H1 (cell line): ENCODE data around the gene EFCAB8. TPM values are rescaled to one million over a fixed set of nuclear protein-coding genes. Genes with fewer than 3 reads are reported as not detected.

Source experiments
- CTCF ChIA-PET: fragments of 300-600 bp; sonication (Branson Sonifier 250); formaldehyde crosslinking; loops from one replicate; lab custom pipeline; 2021; ENCODE audit not compliant: partially characterized antibody; lab: Charles Lee
- POLR2A ChIA-PET: fragments of 300-600 bp; sonication (Branson Sonifier 250); formaldehyde crosslinking; loops from one replicate; lab custom pipeline; 2021; ENCODE audit warnings: inconsistent platforms; ENCODE audit not compliant: partially characterized antibody; lab: Charles Lee
- DNase-seq, 2 experiments: peaks; one replicate each; pipeline versions ENCODE4 v3.0.0 to v3.0.0-alpha.2; 2010 to 2022; ENCODE audit warnings: low spot score in 2 of 2, low read depth in 1 of 2, mixed read lengths in 1 of 2
- FAIRE-seq: peaks from 2 replicates; lab custom pipeline; 2011; peaks lifted over from hg19 to GRCh38; lab: Jason Lieb, UNC
- H2AFZ ChIP-seq: 2 replicates; pipeline ENCODE4 v1.8.1; 2012; ENCODE audit warnings: low read length, inconsistent platforms
- H2AK5ac ChIP-seq: 2 replicates; pipeline ENCODE4 v1.6.1; 2013; ENCODE audit warnings: low read depth, low read length
- H2BK120ac ChIP-seq: replicated peaks from 2 replicates; pipeline ENCODE3; 2013; ENCODE audit warnings: low read depth, low read length, inconsistent platforms
- H2BK12ac ChIP-seq: 2 replicates; pipeline ENCODE4 v1.6.1; 2013; ENCODE audit warnings: low read depth, low read length
- H2BK15ac ChIP-seq: 2 replicates; pipeline ENCODE4 v1.6.1; 2013; ENCODE audit warnings: low read length
- H2BK20ac ChIP-seq: 2 replicates; pipeline ENCODE4 v1.6.1; 2013; ENCODE audit warnings: low read length
- H2BK5ac ChIP-seq: 2 replicates; pipeline ENCODE4 v1.6.1; 2013; ENCODE audit warnings: low read depth, low read length
- H3K14ac ChIP-seq: 2 replicates; pipeline ENCODE4 v1.6.1; 2013; ENCODE audit warnings: inconsistent platforms; ENCODE audit not compliant: insufficient read length
- H3K18ac ChIP-seq: 2 replicates; pipeline ENCODE4 v1.6.1; 2013; ENCODE audit warnings: low read length; ENCODE audit errors: extremely low read depth
- H3K23ac ChIP-seq: 2 replicates; pipeline ENCODE4 v1.6.1; 2013; ENCODE audit warnings: inconsistent platforms; ENCODE audit not compliant: insufficient read length
- H3K23me2 ChIP-seq: 2 replicates; pipeline ENCODE4 v1.6.1; 2013; ENCODE audit warnings: low read depth, low read length
- H3K27ac ChIP-seq: 2 replicates; pipeline ENCODE4 v1.6.1; 2011; ENCODE audit warnings: low read depth, low read length, inconsistent platforms
- H3K27me3 ChIP-seq, 4 experiments: replicated peaks in 1 of 4; 1 replicate in 1 of 4; 2 replicates in 3 of 4; pipeline versions ENCODE4 v1.6.1 to v1.8.1; 2011 to 2013; ENCODE audit warnings: low read length in 3 of 4, mild to moderate bottlenecking in 3 of 4, inconsistent platforms in 2 of 4, mixed read lengths in 2 of 4, moderate library complexity in 1 of 4; ENCODE audit not compliant: control insufficient read depth in 3 of 4, insufficient read depth in 3 of 4; ENCODE audit errors: extremely low read depth in 1 of 4
- H3K36me3 ChIP-seq, 4 experiments: 2 replicates each; pipeline versions ENCODE4 v1.6.1 to v1.8.1; 2011 to 2013; ENCODE audit warnings: mild to moderate bottlenecking in 4 of 4, low read length in 3 of 4, moderate library complexity in 2 of 4, control low read depth in 1 of 4, inconsistent platforms in 1 of 4; ENCODE audit not compliant: insufficient read depth in 4 of 4, control insufficient read depth in 2 of 4
- H3K4ac ChIP-seq: replicated peaks from 2 replicates; pipeline ENCODE3; 2013; ENCODE audit warnings: low read length, low read depth, mixed read lengths, inconsistent platforms; ENCODE audit not compliant: insufficient read length
- H3K4me1 ChIP-seq, 4 experiments: replicated peaks in 1 of 4; 1 replicate in 1 of 4; 2 replicates in 3 of 4; pipeline versions ENCODE4 v1.6.1 to v1.8.1; 2011 to 2013; ENCODE audit warnings: low read length in 3 of 4, inconsistent platforms in 2 of 4, mixed read lengths in 1 of 4; ENCODE audit not compliant: insufficient read depth in 4 of 4, control insufficient read depth in 3 of 4
- H3K4me2 ChIP-seq, 2 experiments: 2 replicates each; pipeline versions ENCODE4 v1.6.1 to v1.8.1; 2011 to 2013; ENCODE audit warnings: low read depth in 2 of 2, low read length in 2 of 2, control low read depth in 1 of 2, inconsistent platforms in 1 of 2, mild to moderate bottlenecking in 1 of 2; ENCODE audit not compliant: insufficient read depth in 1 of 2
- H3K4me3 ChIP-seq, 4 experiments: fragments of 200-600, 300-600 bp in 1 of 4; sonication (generic), shearing (Covaris generic), sonication (Bioruptor Twin) in 1 of 4; 2 replicates each; pipeline versions ENCODE4 v1.5.1 to v1.8.1; 2011 to 2016; ENCODE audit warnings: low read length in 4 of 4, low read depth in 3 of 4, control low read depth in 2 of 4, inconsistent platforms in 2 of 4, mild to moderate bottlenecking in 2 of 4, mixed read lengths in 1 of 4, moderate library complexity in 1 of 4; ENCODE audit not compliant: insufficient read depth in 2 of 4; ENCODE audit errors: extremely low read depth in 1 of 4
- H3K56ac ChIP-seq: replicated peaks from 2 replicates; pipeline ENCODE3; 2013; ENCODE audit warnings: low read depth, mild to moderate bottlenecking, mixed read lengths, low read length, inconsistent platforms; ENCODE audit not compliant: insufficient read length
- H3K79me1 ChIP-seq: 2 replicates; pipeline ENCODE4 v1.6.1; 2013; ENCODE audit warnings: low read depth, low read length, control low read depth
- H3K79me2 ChIP-seq, 2 experiments: 2 replicates each; pipeline versions ENCODE4 v1.6.1 to v1.8.1; 2012 to 2013; ENCODE audit warnings: low read length in 2 of 2, mild to moderate bottlenecking in 2 of 2, inconsistent platforms in 1 of 2; ENCODE audit not compliant: insufficient read depth in 2 of 2, control insufficient read depth in 1 of 2
- H3K9ac ChIP-seq, 4 experiments: replicated peaks in 1 of 4; 1 replicate in 1 of 4; 2 replicates in 3 of 4; pipeline versions ENCODE4 v1.6.1 to v1.8.1; 2011 to 2013; ENCODE audit warnings: low read depth in 3 of 4, low read length in 3 of 4, control low read depth in 2 of 4, mild to moderate bottlenecking in 2 of 4, moderate library complexity in 2 of 4, inconsistent platforms in 1 of 4; ENCODE audit errors: extremely low read depth in 1 of 4
- H3K9me3 ChIP-seq, 2 experiments: 2 replicates each; pipeline versions ENCODE4 v1.6.1 to v1.8.1; 2012 to 2013; ENCODE audit warnings: mild to moderate bottlenecking in 2 of 2, moderate library complexity in 2 of 2, control low read depth in 1 of 2, inconsistent platforms in 1 of 2, low read depth in 1 of 2, low read length in 1 of 2, mixed read lengths in 1 of 2; ENCODE audit not compliant: insufficient read depth in 2 of 2
- H4K20me1 ChIP-seq, 2 experiments: replicated peaks in 1 of 2; 2 replicates each; pipeline versions ENCODE3 to v1.8.1; 2011 to 2013; ENCODE audit warnings: inconsistent platforms in 2 of 2, low read length in 2 of 2, mild to moderate bottlenecking in 1 of 2; ENCODE audit not compliant: insufficient read depth in 2 of 2, control insufficient read depth in 1 of 2
- H4K5ac ChIP-seq: 2 replicates; pipeline ENCODE4 v1.6.1; 2013; ENCODE audit warnings: low read length, low read depth, mixed read lengths, inconsistent platforms; ENCODE audit not compliant: insufficient read length
- H4K8ac ChIP-seq: 2 replicates; pipeline ENCODE4 v1.8.0; 2013; ENCODE audit warnings: mild to moderate bottlenecking, moderate library complexity, low read length, inconsistent platforms; ENCODE audit not compliant: insufficient read depth; ENCODE audit errors: extremely low read depth
- H4K91ac ChIP-seq: replicated peaks from 2 replicates; pipeline ENCODE3; 2013; ENCODE audit warnings: low read length, mixed read lengths, inconsistent platforms; ENCODE audit not compliant: insufficient read length
- BACH1 ChIP-seq: IDR thresholded peaks from 2 replicates; pipeline ENCODE4 v1.6.1; 2012; ENCODE audit warnings: low read length, improper control_type of control experiment
- SIRT6 ChIP-seq: IDR thresholded peaks from one replicate; pipeline ENCODE4 v1.7.1; 2012; ENCODE audit warnings: low read length, inconsistent platforms
- WGBS, 2 experiments: shearing (Covaris generic) in 1 of 2; methylation state at CpG; one replicate each; pipeline versions ENCODE4 v1.1.6 to v1.1.7; 2013 to 2015; ENCODE audit warnings: low lambda C conversion rate in 2 of 2, mixed read lengths in 2 of 2, inconsistent platforms in 1 of 2, low coverage in 1 of 2, missing lambda C conversion rate in 1 of 2; ENCODE audit not compliant: insufficient replicate concordance in 2 of 2, insufficient coverage in 1 of 2, insufficient read length in 1 of 2; ENCODE audit errors: extremely low coverage in 1 of 2, missing lambda C conversion rate in 1 of 2; 5-methylcytosine and 5-hydroxymethylcytosine counted together
- polyA plus RNA-seq, 7 experiments: library from polyadenylated mRNA; depleted of rRNA in 3 of 7; stranded (reverse) in 5 of 7; unstranded in 2 of 7; fragments of >200 nt in 5 of 7; fragments of 200-250 nt in 2 of 7; gene quantifications; 1 replicate in 5 of 7; 2 replicates in 1 of 7; 4 replicates in 1 of 7; pipeline versions ENCODE4 v1.2.1 to v1.2.3, GENCODE V29; 2011 to 2013; ENCODE audit warnings: missing spikeins in 2 of 7, mixed read lengths in 2 of 7
- total RNA-seq: library from RNA; stranded (reverse); fragmentation: NEBNext Ultra II Directional; extraction: Animal tissue kit (Norgen Biotek cat#: 25700); gene quantifications from 2 replicates; pipeline ENCODE4 v1.2.1, GENCODE V29; 2021

Gene EFCAB8
- total and polyA plus RNA-seq, 2 of the 8 experiments (the other 6 are each of a cell fraction or from before 2014, with no cell fraction given) = 0.06 to 0.20 TPM

GRCh38 chr20:32820698-32821377, 37.9 kb upstream of the EFCAB8 start:
- H3K4me1 ChIP-seq = peaks cover 0 to 12% (median 4%) of the 10 kb centered on the region in 4 experiments
- no peak overlapping the region; the same call in 1 of the 2 replicates for H2AK5ac ChIP-seq
- peaks cover 46 to 55% of the 10 kb centered on the region in 2 experiments for H3K79me2 ChIP-seq
- peak overlapping the region; percentile 94 for H4K91ac ChIP-seq
- peaks cover 12% of the 10 kb centered on the region for H3K79me1 ChIP-seq
- TF ChIP-seq SIRT6 (no peak), BACH1 (no peak)
- peak overlapping the region; percentile 95 for H3K56ac ChIP-seq
- DNase-seq (no peak), FAIRE-seq (no peak)
- H2BK15ac ChIP-seq = no peak overlapping the region
- H2BK12ac ChIP-seq = no peak overlapping the region; the same call in 1 of the 2 replicates
- no peak overlapping the region for H4K8ac ChIP-seq
- H3K23ac ChIP-seq = no peak overlapping the region
- no peak overlapping the region for H2AFZ ChIP-seq
- peak overlapping the region; percentile 78 to 88 for H3K4me2 ChIP-seq
- H3K4me3 ChIP-seq = peak overlapping the region; percentile 75 to 96 (median 85); a peak in 7 of 8 replicates
- ChIA-PET POLR2A (interaction anchor here (0.7 to 5.4 kb wide), 15 partner anchors 9 to 74 kb away, joined by 3 to 51 read pairs (median 5); partner anchors contain the start of gene EFCAB8), CTCF (interaction anchor here (0.8 to 2.0 kb wide), 6 partner anchors 17 to 149 kb away, joined by 3 to 5 read pairs (median 3); partner anchors contain the start of gene EFCAB8)
- H3K36me3 ChIP-seq = peaks cover 0 to 3% (median 0%) of the 10 kb centered on the region in 4 experiments; a peak in 3 of 8 replicates
- peaks cover 0 to 2% (median 0%) of the 10 kb centered on the region in 4 experiments; a peak in 1 of 7 replicates for H3K27me3 ChIP-seq
- H3K4ac ChIP-seq = peak overlapping the region; percentile 27
- H4K20me1 ChIP-seq = peaks cover 15 to 26% of the 10 kb centered on the region in 2 experiments
- peak overlapping the region; percentile 97 for H3K18ac ChIP-seq
- 0 out of 2 replicates have a peak overlapping the region, but pooled peaks have one; percentile 91 for H2BK5ac ChIP-seq
- H3K14ac ChIP-seq = no peak overlapping the region
- H3K9me3 ChIP-seq = no peaks in the 10 kb centered on the region
- H2BK120ac ChIP-seq = no peak overlapping the region
- no peak overlapping the region for H2BK20ac ChIP-seq
- H3K9ac ChIP-seq = peak overlapping the region in 3 of 4 experiments; percentile 82 to 92 (median 83); a peak in 6 of 7 replicates
- 0 out of 2 replicates have a peak overlapping the region, but pooled peaks have one; percentile 96 for H3K27ac ChIP-seq
- WGBS, 2 experiments = 83% methylated on average over 23 of the region's 25 CpGs; no CpG with 5 or more reads in 1 of the 2 experiments
- H3K23me2 ChIP-seq = peaks cover 5% of the 10 kb centered on the region; the same call in 1 of the 2 replicates
- peak overlapping the region; percentile 81 for H4K5ac ChIP-seq
